ENCODE measurements around the gene PLA2G4C. TPM values are rescaled to one million over a fixed set of nuclear protein-coding genes. Genes with fewer than 3 reads are reported as not detected.

Gene PLA2G4C
- total RNA-seq, 1 donor from 2014 or later: 4.1 TPM

GRCh38 chr19:48113190-48113917, 2.7 kb upstream of the PLA2G4C start:
- H2AFZ ChIP-seq (ENCODE audit: low read depth, low read length): no peak overlapping the region
- no peak overlapping the region for H3K4me3 ChIP-seq (ENCODE audit: insufficient read depth, low read depth, low read length)
- Mint-ChIP-seq H3K27me3 (ENCODE audit: low read depth, unreplicated experiment) (peaks cover 2% of the 10 kb centered on the region), H3K4me1 (ENCODE audit: low read depth, unreplicated experiment) (peaks cover 3% of the 10 kb centered on the region), H3K4me3 (ENCODE audit: unreplicated experiment) (no peak overlapping the region), H3K27ac (ENCODE audit: unreplicated experiment) (no peak overlapping the region), H3K36me3 (ENCODE audit: low read depth, unreplicated experiment) (peaks cover 11% of the 10 kb centered on the region), H3K9me3 (ENCODE audit: unreplicated experiment) (no peaks in the 10 kb centered on the region)
- peaks cover 4% of the 10 kb centered on the region for H3K4me1 ChIP-seq (ENCODE audit: insufficient read depth, low read length)
- DNase-seq (ENCODE audit: low read depth) (no peak), FAIRE-seq (no peak)
- no peak overlapping the region for H3K4me2 ChIP-seq (ENCODE audit: low read length)
- no peak for TF ChIP-seq CTCF (IDR thresholded peaks at IDR 0.05; ENCODE audit: insufficient read depth, low read depth, low read length)
- H3K79me2 ChIP-seq (ENCODE audit: insufficient read depth, low read length): no peaks in the 10 kb centered on the region
- H3K9ac ChIP-seq (ENCODE audit: low read length): no peak overlapping the region
- peaks cover 3% of the 10 kb centered on the region for H3K36me3 ChIP-seq (ENCODE audit: insufficient read depth, low read length)
- no peak overlapping the region for H3K27ac ChIP-seq (ENCODE audit: low read depth, low read length)
- H3K9me3 ChIP-seq (ENCODE audit: insufficient read depth, low read depth, low read length): no peaks in the 10 kb centered on the region
- no peaks in the 10 kb centered on the region for H4K20me1 ChIP-seq (ENCODE audit: insufficient read depth, low read length)
- H3K27me3 ChIP-seq (ENCODE audit: insufficient read depth, low read length): no peaks in the 10 kb centered on the region

GRCh38 chr19:48111280-48111679, 663 bp upstream of the PLA2G4C start:
- no peaks in the 10 kb centered on the region for H3K27me3 Mint-ChIP-seq (ENCODE audit: low read depth, unreplicated experiment)
- Histone ChIP-seq H3K36me3 (ENCODE audit: insufficient read depth, low read length) (no peaks in the 10 kb centered on the region), H3K4me2 (ENCODE audit: low read length) (peak overlapping the region; percentile 92), H4K20me1 (ENCODE audit: insufficient read depth, low read length) (no peaks in the 10 kb centered on the region), H3K27ac (ENCODE audit: low read depth, low read length) (no peak overlapping the region), H3K9me3 (ENCODE audit: insufficient read depth, low read depth, low read length) (no peaks in the 10 kb centered on the region), H2AFZ (ENCODE audit: low read depth, low read length) (no peak overlapping the region), H3K27me3 (ENCODE audit: insufficient read depth, low read length) (no peaks in the 10 kb centered on the region), H3K9ac (ENCODE audit: low read length) (peak overlapping the region; percentile 84), H3K4me1 (ENCODE audit: insufficient read depth, low read length) (peaks cover 6% of the 10 kb centered on the region), H3K79me2 (ENCODE audit: insufficient read depth, low read length) (no peaks in the 10 kb centered on the region), H3K4me3 (ENCODE audit: insufficient read depth, low read depth, low read length) (no peak overlapping the region)
- FAIRE-seq (no peak), DNase-seq (ENCODE audit: low read depth) (no peak)
- no peak overlapping the region for H3K4me3 Mint-ChIP-seq (ENCODE audit: unreplicated experiment)
- H3K9me3 Mint-ChIP-seq (ENCODE audit: unreplicated experiment): no peaks in the 10 kb centered on the region
- TF ChIP-seq CTCF (IDR thresholded peaks at IDR 0.05; ENCODE audit: insufficient read depth, low read depth, low read length): no peak
- TF ChIP-seq EZH2 (IDR thresholded peaks at IDR 0.05; ENCODE audit: insufficient read depth, low read length): no peak
- H3K27ac Mint-ChIP-seq (ENCODE audit: unreplicated experiment): no peak overlapping the region
- peaks cover 3% of the 10 kb centered on the region for H3K4me1 Mint-ChIP-seq (ENCODE audit: low read depth, unreplicated experiment)
- H3K36me3 Mint-ChIP-seq (ENCODE audit: low read depth, unreplicated experiment): peaks cover 4% of the 10 kb centered on the region

Data from astrocyte (in vitro differentiated cells and primary cell).